Heart left ventricle (tissue), 16 donors: ENCODE measurements around the gene RPS23. TPM values are rescaled to one million over a fixed set of nuclear protein-coding genes. Genes with fewer than 3 reads are reported as not detected.

Experiments
- ATAC-seq, 4 donors: fragments of 200-7000 bp; cut with Tn5 transposase; one replicate each; pipeline ENCODE4 v1.9.1; 2020 to 2022; ENCODE audit warnings: moderate library complexity in 4 of 4, mild to moderate bottlenecking in 3 of 4, moderate number of reproducible peaks in 1 of 4
- DNase-seq, 5 donors: peaks; one replicate each; pipeline ENCODE4 v3.0.0-alpha.2; 2020
- H3K27ac ChIP-seq, 12 donors: fragments of 200-600 bp; sonication (generic) in 4 of 12; one replicate each; pipeline versions ENCODE4 v1.5.0 to v1.8.0; 2016 to 2022; ENCODE audit warnings: mild to moderate bottlenecking in 2 of 12
- H3K27me3 ChIP-seq, 9 donors: fragments of 200-600 bp; sonication (generic) in 2 of 9; one replicate each; pipeline versions ENCODE4 v1.5.1 to v1.8.0; 2016 to 2022; ENCODE audit warnings: mild to moderate bottlenecking in 3 of 9
- H3K36me3 ChIP-seq, 9 donors: fragments of 200-600 bp; sonication (generic) in 2 of 9; one replicate each; pipeline versions ENCODE4 v1.5.0 to v1.8.0; 2018 to 2022; ENCODE audit warnings: mild to moderate bottlenecking in 2 of 9
- H3K4me1 ChIP-seq, 12 donors: fragments of 200-600 bp; sonication (generic) in 4 of 12; one replicate each; pipeline versions ENCODE4 v1.5.0 to v1.8.0; 2016 to 2022; ENCODE audit warnings: mild to moderate bottlenecking in 3 of 12
- H3K4me3 ChIP-seq, 12 donors: fragments of 200-600 bp; sonication (generic) in 4 of 12; one replicate each; pipeline versions ENCODE4 v1.5.0 to v1.8.0; 2017 to 2022; ENCODE audit warnings: mild to moderate bottlenecking in 9 of 12, moderate library complexity in 4 of 12
- H3K9me3 ChIP-seq, 12 donors: fragments of 200-600 bp; sonication (generic) in 4 of 12; one replicate each; pipeline versions ENCODE4 v1.5.0 to v1.8.0; 2016 to 2022; ENCODE audit warnings: mild to moderate bottlenecking in 1 of 12
- POLR2A ChIP-seq, 2 donors: fragments of 450-650 bp; IDR thresholded peaks; one replicate each; pipeline ENCODE4 v1.6.1; 2017; ENCODE audit warnings: antibody characterized with exemption in 2 of 2, mild to moderate bottlenecking in 2 of 2, moderate library complexity in 2 of 2
- WGBS, 4 donors: extraction: QIAGEN DNeasy Blood & Tissue Kit in 2 of 4; methylation state at CpG; one replicate each; pipeline versions ENCODE4 v1.1.5 to v1.1.7; 2013 to 2018; 5-methylcytosine and 5-hydroxymethylcytosine counted together
- intact Hi-C, 10 donors: fragments of 100-400 bp; cut with DNase I; formaldehyde crosslinking; loops; one replicate each; pipeline versions ENCODE4 v1.11.1 to v1.14.2; 2022
- polyA plus RNA-seq, 2 donors: library from polyadenylated mRNA; stranded (reverse); fragments of 200-250 nt; gene quantifications; one replicate each; pipeline ENCODE4 v1.2.3, GENCODE V29; 2013
- total RNA-seq, 9 donors: library from RNA; depleted of rRNA in 2 of 9; stranded (reverse); fragments of >200 nt in 2 of 9; fragmentation: NEBNext Ultra II Directional in 3 of 9; extraction: Animal tissue kit (Norgen Biotek cat#: 25700) in 3 of 9; gene quantifications; one replicate each; pipeline versions ENCODE4 v1.1.0 to v1.2.4, GENCODE V29; 2016 to 2023
- TF ChIP-seq, protein P1 (sequence below), 12 donors: fragments of 200-600 bp; sonication (generic) in 4 of 12; IDR thresholded peaks; one replicate each; pipeline versions ENCODE4 v1.5.0 to v1.8.0; 2018 to 2022; ENCODE audit warnings: antibody characterized with exemption in 12 of 12, mild to moderate bottlenecking in 5 of 12
- donor health status: ischemic (EF 13 %, LVEDD 7.1; RV severe dilation, severe dysfunction).
- donor health status: healthy with polysubstance abuse.
- donor health status: DM: no; HTN: yes; CAD: no.
- donor health status: DM: no; HTN: no; CAD: no.
- donor health status: ischemic (EF 25% LVEDD 6.9; RV normal size, moderate dysfunction).
- donor health status: ischemic (EF 25% LVEDD 5.7; RV mildly dilated, moderate dysfunction).
- donor health status: healthy.
- donor health status: DM: yes; HTN: yes; CAD: no.
- donor health status: ischemic (EF 35%, LVEDD 5.7; RV mildly dilated, moderate dysfunction).
- donor health status: nonischemic (EF 11% LVEDD 7.7; RV severe dilation, severe dysfunction).
- donor health status: DM: yes; HTN: yes; CAD: no.
- donor health status: PGD.
- donor health status: ischemic (EF 29% LVEDD 5.4; RV normal size, mild dysfunction).
- donor health status: nonischemic (EF 23%, LVEDD 6.1; RV moderate dilation, normal function).

The RPS23 gene
- total and polyA plus RNA-seq, 11 donors: 969 to 2,612 (median 1,298) TPM

GRCh38 chr5:82244151-82244550 lies 34.0 kb downstream of the RPS23 start:
- no peak overlapping the region for H3K4me3 ChIP-seq
- no peak overlapping the region for H3K27ac ChIP-seq
- H3K4me1 ChIP-seq: no peaks in the 10 kb centered on the region
- ATAC-seq (no peak), DNase-seq (no peak)
- H3K27me3 ChIP-seq: no peaks in the 10 kb centered on the region
- WGBS, 4 donors: 87 to 100% (median 97%) methylated on average over 2 of the region's 2 CpGs
- intact Hi-C loops: no loop called here
- TF ChIP-seq, protein P1, sequence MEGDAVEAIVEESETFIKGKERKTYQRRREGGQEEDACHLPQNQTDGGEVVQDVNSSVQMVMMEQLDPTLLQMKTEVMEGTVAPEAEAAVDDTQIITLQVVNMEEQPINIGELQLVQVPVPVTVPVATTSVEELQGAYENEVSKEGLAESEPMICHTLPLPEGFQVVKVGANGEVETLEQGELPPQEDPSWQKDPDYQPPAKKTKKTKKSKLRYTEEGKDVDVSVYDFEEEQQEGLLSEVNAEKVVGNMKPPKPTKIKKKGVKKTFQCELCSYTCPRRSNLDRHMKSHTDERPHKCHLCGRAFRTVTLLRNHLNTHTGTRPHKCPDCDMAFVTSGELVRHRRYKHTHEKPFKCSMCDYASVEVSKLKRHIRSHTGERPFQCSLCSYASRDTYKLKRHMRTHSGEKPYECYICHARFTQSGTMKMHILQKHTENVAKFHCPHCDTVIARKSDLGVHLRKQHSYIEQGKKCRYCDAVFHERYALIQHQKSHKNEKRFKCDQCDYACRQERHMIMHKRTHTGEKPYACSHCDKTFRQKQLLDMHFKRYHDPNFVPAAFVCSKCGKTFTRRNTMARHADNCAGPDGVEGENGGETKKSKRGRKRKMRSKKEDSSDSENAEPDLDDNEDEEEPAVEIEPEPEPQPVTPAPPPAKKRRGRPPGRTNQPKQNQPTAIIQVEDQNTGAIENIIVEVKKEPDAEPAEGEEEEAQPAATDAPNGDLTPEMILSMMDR (IDR thresholded peaks at IDR 0.05): no peak
- no peak for TF ChIP-seq POLR2A (IDR thresholded peaks at IDR 0.05)
- no peaks in the 10 kb centered on the region for H3K36me3 ChIP-seq
- peaks cover 0 to 35% (median 15%) of the 10 kb centered on the region in 12 donors for H3K9me3 ChIP-seq

GRCh38 chr5:82234885-82235284 lies 43.3 kb downstream of the RPS23 start:
- H3K27ac ChIP-seq: no peak overlapping the region
- intact Hi-C loops: no loop called here
- TF ChIP-seq, protein P1 (IDR thresholded peaks at IDR 0.05): no peak
- TF ChIP-seq POLR2A (IDR thresholded peaks at IDR 0.05): no peak
- no peaks in the 10 kb centered on the region for H3K27me3 ChIP-seq
- H3K9me3 ChIP-seq: no peaks in the 10 kb centered on the region
- H3K4me1 ChIP-seq: peaks cover 0 to 14% (median 0%) of the 10 kb centered on the region in 12 donors
- 50 to 67% (median 59%) methylated on average over 5 of the region's 5 CpGs for WGBS, 4 donors
- no peak overlapping the region for H3K4me3 ChIP-seq
- DNase-seq (no peak), ATAC-seq (no peak)
- H3K36me3 ChIP-seq: no peaks in the 10 kb centered on the region

GRCh38 chr5:82225525-82226172 lies 52.5 kb downstream of the RPS23 start:
- H3K27ac ChIP-seq: no peak overlapping the region
- no peaks in the 10 kb centered on the region for H3K27me3 ChIP-seq
- H3K36me3 ChIP-seq: no peaks in the 10 kb centered on the region
- peak; percentile 67 to 84 (median 79) for ATAC-seq
- WGBS, 4 donors: 25 to 32% (median 30%) methylated on average over 7 of the region's 7 CpGs
- H3K9me3 ChIP-seq: no peaks in the 10 kb centered on the region
- intact Hi-C loops: loop anchor here in 7 of 10 donors (2.0 to 10.0 kb wide), 7 partner anchors 51 to 801 kb away; no protein-coding TSS in a partner anchor
- peak in 4 of 5 donors; percentile 15 to 49 (median 46) for DNase-seq
- H3K4me1 ChIP-seq: peaks cover 0 to 3% (median 0%) of the 10 kb centered on the region in 12 donors
- H3K4me3 ChIP-seq: no peak overlapping the region
- no peak for TF ChIP-seq POLR2A (IDR thresholded peaks at IDR 0.05)
- TF ChIP-seq, protein P1 (IDR thresholded peaks at IDR 0.05): peak; percentile 71 to 88 (median 81)
